Stimulated activated CD8-positive, alpha-beta memory T cell treated with anti-CD3 and anti-CD28 coated beads, Interleukin-15, amount 100 ng/mL, for 4 hours (primary cell): ENCODE results near the gene GORASP2.
A peak's percentile ranks its signal among the peaks of the same experiment; 100 is the strongest.
"Not testable (repeated sequence)": the region's sequence is repeated elsewhere in the genome, so short reads cannot be mapped to it uniquely, and the experiment has no call there.

Source experiments
- DNase-seq, 2 donors: peaks; one replicate each; pipeline ENCODE4 v3.0.0-alpha.2; 2020; ENCODE audit warnings: low read depth in 2 of 2

The GORASP2 gene

DNA sequence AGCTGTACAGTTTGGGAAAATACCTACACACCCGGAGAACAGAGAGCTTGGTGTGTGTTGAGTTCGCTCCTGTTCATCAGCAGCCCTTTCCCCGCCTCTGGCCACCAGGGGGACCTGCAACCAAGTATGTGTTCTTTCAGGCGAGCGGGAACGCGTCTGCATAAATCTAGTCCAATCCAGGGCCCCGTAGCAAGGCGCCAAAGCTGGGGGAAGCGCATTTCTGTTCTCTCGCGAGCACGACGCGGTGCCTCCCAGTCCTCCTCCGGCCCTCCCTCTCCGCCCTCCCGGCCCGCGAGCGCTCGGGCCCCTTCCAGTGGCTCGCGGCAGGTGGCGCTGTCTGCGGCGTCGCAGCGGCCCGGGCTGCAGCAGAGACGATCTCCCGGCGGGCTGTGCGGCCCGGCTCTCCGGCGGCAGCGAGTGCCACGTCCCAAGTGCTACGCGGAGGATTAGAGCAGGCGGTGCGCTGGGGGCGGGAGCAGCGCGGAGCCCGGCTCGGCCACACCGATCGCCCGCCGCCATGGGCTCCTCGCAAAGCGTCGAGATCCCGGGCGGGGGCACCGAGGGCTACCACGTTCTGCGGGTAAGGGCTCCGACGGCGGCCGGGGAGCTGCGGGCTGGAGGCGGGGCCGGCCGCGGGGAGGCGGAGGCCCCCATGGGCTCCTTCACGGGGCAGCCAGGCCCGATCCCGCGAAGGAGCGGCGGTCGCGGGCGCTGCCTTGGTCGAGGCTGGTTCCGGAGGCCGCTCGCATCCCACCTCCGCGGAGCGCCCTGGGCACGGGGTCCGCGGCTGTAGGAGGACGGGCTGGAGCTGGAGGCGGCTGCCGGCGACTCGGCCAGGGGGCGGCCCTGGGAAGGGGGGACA, at the start of gene GORASP2:
Gene GORASP2, plus strand, starts transcription at position 430 of the 862 bp plus-strand sequence. Its CDS starts 88 bp downstream, at position 518.
- DNase-seq: peak; percentile 96 to 98

- DNase-seq: no peak
Observed at GRCh38 chr2:170881840-170882239, 47.2 kb upstream of the GORASP2 start.

DNA sequence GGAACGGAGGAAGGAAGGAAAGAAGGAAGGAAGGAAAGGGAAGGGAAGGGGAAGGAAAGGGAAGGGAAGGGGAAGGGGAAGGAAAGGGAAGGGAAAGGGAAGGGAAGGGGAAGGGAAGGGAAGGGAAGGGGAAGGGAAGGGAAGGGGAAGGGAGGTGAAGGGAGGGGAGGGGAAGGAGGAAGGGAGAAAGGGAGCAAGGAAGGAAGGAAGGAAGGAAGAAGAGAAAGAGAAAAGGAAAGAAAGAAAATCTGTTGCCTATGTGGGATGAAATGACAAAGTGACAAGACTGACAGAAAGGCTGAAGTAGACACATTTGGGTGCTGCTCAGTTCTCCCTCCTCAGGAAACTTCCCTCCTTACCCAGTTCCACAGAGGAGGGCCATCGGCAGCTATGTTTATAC, 46.3 kb upstream of the GORASP2 start:
- DNase-seq: no peak

DNA sequence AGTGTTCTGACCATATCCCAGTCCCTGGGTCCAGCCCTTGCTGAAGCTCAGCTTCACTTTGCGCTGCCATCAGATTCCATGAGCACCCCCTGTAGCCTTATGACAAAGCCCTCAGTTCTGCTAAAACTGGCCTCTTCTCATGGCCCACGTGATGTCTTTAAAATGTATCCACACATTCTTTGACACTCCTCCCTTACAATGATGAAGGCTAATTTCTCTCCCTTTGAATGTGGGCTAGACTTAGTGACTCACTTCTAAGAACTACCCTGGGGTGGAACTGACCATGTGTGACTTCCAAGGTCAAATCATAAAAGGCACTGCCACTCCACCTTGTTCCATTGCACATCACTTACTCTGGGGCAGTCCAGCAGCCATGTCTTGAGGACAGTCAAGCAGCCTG, 45.4 kb upstream of the GORASP2 start:
- DNase-seq: no peak

- DNase-seq: no peak
Observed at GRCh38 chr2:170885130-170885791, 43.8 kb upstream of the GORASP2 start.

GRCh38 chr2:170886386-170886785, 42.7 kb upstream of the GORASP2 start:
- no peak for DNase-seq

GRCh38 chr2:170887496-170887895, 41.6 kb upstream of the GORASP2 start:
- DNase-seq: no peak

- no peak for DNase-seq
Observed at GRCh38 chr2:170887896-170888295, 41.2 kb upstream of the GORASP2 start.

- DNase-seq: no peak
Observed at GRCh38 chr2:170891893-170892292, 37.2 kb upstream of the GORASP2 start.

- DNase-seq: no peak
Observed at GRCh38 chr2:170892391-170892951, 36.6 kb upstream of the GORASP2 start.

DNA sequence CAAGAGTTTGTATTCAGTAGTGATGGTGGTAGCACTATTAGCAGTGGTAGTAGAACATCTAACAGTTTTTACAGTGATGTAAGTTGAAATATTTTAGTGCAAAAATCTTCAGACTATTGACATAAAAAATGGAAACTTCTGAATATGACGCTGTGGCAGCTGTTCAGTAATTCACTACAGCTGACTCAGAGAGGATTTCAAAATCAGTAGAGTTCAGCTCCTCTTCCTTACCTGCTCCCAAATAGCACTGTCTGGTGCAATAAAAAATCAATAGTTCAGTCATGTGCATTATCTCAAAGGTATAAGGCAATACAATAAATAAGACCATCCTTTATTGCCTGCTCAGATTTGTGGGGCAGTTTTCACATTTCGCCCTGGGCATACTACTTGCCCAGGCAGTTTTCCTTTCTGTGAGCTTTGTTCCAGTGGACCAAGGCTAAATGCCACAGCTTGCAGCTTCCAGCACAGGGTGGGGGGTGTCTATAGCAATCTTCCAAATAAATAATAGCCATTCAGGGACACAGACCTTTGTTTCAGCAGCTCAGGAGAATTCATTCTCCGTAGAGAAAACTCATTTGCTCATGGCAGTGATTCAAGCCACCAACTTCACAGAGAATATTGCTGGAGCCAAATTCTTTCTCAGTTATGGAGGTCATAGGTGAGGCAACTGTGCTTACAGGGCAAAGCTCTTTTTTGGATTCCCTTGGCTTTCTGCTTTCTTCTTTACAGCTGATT, 33.9 kb upstream of the GORASP2 start:
- no peak for DNase-seq

- DNase-seq: no peak
Observed at GRCh38 chr2:170896622-170897021, 32.4 kb upstream of the GORASP2 start.

DNA sequence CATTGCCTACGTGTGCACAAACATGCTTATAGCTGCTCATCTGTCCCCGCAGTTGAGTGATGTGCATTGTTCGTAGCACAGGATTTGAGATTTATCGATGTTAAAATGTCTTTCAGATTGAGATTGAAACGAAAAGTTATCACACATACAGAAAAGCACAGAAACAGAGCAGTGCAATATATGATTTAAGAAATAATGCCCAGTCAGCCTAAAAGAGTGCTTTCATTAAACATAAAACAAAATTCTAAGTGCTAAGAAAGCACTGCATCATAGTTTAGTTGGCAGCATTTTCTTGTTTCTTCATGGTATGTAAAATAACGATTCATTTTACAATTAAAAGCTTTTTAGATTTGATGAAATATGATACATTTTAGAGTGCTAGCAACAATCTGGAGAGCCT, 31.9 kb upstream of the GORASP2 start:
- DNase-seq: no peak

DNA sequence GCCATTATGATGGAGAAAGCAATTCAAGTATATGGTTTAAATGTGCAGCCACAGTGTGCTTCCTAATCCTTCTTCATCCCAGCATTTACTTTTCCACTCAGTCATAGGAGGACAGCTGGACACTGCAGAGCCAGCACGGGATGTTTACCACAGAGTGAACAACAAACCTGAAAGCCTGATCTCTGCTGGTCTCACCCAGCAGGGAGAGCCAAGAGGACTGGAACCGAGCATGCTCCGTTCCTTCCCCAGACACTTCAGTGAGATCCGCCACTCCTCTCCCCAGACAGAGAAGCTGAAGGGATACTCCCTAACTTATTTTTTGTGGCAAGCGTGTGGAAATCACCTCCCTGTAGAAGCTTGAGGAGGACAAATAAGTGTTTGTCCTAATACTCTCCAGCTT, 23.2 kb upstream of the GORASP2 start:
- DNase-seq: no peak

- no peak for DNase-seq
Observed at GRCh38 chr2:170911314-170911889, 17.7 kb upstream of the GORASP2 start.

GRCh38 chr2:170914994-170915666, 13.9 kb upstream of the GORASP2 start:
- not testable (repeated sequence) for DNase-seq

GRCh38 chr2:170917219-170917913, 11.7 kb upstream of the GORASP2 start:
- DNase-seq: no peak

- no peak for DNase-seq
Observed at GRCh38 chr2:170917957-170918356, 11.1 kb upstream of the GORASP2 start.

GRCh38 chr2:170921873-170922272, 7.2 kb upstream of the GORASP2 start:
- DNase-seq: not testable (repeated sequence)
